Measurements from ENCODE around the gene LTBP2.

LTBP2 gene

DNA sequence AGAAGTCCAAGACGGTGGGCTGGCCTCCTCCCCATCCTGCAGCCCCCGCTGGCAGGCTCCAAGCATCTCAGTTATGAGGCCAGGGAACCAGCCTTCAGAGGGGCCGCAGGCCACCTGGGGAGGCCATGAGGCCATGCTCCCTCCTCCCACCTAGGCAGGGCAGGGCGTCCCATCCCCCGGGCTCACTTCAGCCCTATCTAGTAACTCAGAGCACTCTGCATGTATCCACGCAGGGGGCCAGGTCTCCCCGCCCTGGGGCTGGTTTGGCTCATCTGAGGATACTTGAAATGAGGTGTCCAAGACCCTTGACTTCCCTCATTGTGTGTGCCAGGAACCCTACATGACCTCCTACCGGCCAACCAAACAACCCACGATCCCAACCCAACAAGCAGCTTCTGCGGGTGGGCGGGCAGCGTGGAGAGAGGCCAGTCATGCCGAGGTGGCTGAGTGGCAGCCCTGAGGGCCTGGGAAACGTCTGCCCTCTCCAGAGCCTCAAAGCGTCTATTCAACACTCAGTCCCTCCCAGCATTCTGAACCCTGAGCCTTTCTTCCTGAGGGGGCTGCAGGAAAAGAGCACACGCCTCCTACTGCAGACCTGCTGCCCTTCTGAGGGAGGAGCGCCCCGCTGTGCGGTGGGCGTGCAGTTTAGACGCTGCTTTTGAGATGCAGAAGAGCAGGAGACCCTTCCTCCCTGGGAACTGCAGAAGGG is 101.7 kb downstream of the LTBP2 start:
- TF ChIP-seq, protein P1, sequence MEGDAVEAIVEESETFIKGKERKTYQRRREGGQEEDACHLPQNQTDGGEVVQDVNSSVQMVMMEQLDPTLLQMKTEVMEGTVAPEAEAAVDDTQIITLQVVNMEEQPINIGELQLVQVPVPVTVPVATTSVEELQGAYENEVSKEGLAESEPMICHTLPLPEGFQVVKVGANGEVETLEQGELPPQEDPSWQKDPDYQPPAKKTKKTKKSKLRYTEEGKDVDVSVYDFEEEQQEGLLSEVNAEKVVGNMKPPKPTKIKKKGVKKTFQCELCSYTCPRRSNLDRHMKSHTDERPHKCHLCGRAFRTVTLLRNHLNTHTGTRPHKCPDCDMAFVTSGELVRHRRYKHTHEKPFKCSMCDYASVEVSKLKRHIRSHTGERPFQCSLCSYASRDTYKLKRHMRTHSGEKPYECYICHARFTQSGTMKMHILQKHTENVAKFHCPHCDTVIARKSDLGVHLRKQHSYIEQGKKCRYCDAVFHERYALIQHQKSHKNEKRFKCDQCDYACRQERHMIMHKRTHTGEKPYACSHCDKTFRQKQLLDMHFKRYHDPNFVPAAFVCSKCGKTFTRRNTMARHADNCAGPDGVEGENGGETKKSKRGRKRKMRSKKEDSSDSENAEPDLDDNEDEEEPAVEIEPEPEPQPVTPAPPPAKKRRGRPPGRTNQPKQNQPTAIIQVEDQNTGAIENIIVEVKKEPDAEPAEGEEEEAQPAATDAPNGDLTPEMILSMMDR (IDR thresholded peaks at IDR 0.05; ENCODE audit: control insufficient read depth, insufficient read depth, low read depth, low read length, missing control alignments): no peak
- H3K4me3 ChIP-seq (ENCODE audit: control insufficient read depth, low read depth, low read length): no peak overlapping the region
- no peak for DNase-seq (ENCODE audit: low read depth)

DNA sequence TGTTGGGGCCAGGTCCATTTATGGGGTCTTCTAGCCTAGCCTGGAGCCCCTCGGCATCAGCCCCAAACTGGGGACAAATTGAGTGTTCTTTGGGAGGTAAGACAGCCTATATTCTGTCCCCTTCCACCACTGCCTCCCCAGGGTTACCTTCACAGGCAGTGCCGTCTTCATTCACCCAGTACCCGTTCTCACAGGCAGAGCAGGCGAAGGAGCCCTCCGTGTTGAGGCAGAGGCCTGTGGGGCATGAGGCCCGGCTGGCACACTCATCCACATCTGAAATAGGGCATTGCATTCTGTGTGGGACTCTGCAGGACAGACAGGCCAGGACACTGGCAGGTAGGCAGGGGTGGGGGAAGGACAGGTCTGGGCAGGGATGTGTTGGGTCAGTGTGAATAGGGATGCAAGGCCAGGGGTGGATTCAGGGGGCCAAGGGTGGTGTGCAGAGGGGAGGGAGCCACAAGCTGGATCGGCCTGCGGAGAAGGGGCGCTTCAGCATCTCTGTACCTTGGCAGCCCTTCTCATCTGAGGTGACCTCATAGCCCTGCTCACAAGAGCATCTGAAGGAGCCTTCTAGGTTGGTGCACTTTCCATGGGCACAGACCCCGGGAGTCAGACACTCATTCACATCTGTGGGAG is 102.3 kb downstream of the LTBP2 start:
- DNase-seq (ENCODE audit: low read depth): no peak
- TF ChIP-seq, protein P1 (IDR thresholded peaks at IDR 0.05; ENCODE audit: control insufficient read depth, insufficient read depth, low read depth, low read length, missing control alignments): no peak
- no peak overlapping the region for H3K4me3 ChIP-seq (ENCODE audit: control insufficient read depth, low read depth, low read length)

DNA sequence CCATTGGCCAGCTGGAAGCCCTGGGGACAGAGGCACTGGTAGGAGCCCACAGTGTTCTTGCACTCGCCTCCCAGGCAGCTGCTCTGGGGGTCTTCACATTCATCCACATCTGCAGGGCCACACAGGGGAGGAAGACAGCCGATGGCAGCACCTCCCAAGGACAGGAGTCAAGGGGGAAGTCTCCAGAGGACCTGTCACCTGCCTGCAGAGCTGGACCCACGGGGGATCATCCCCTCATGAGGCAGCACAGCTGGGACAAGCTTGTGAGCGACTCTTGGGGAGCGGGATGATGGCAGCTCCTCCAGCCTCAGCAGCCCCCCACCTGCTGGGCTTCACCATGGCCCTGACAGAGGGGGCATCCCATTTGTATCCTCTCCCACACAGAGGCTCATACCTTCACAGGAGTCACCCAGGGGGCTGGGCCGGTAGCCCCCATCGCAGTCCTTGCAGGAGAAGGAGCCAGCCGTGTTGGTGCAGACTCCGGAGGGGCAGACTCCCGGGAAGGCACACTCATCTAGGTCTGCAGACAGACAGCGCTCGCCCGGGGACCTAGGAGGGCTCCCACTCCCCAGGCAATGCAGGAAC is 103.1 kb downstream of the LTBP2 start:
- no peak for DNase-seq (ENCODE audit: low read depth)
- TF ChIP-seq, protein P1 (IDR thresholded peaks at IDR 0.05; ENCODE audit: control insufficient read depth, insufficient read depth, low read depth, low read length, missing control alignments): no peak
- H3K4me3 ChIP-seq (ENCODE audit: control insufficient read depth, low read depth, low read length): no peak overlapping the region

DNA sequence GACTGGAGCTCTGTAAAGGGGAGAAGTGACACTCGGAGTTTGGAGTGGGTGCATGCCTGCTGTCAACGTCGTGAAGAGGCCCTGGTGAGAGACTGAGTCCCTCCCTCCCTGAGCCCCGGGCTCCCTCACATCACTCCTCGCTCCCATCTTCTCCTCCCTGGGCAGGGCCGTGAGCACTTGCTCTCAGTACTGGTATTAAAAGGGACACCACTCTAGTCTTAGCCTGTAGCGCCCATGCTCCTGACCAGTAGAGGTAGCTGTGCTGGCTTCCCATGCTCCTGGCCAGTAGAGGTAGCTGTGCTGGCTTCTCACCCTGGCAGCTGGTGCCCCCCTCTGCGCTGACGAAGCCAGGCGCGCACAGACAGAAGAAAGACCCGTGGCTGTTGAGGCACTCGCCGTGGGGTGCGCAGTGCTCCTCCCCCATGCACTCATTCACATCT is 103.7 kb downstream of the LTBP2 start:
- TF ChIP-seq, protein P1 (IDR thresholded peaks at IDR 0.05; ENCODE audit: control insufficient read depth, insufficient read depth, low read depth, low read length, missing control alignments): peak; percentile 37
- H3K4me3 ChIP-seq (ENCODE audit: control insufficient read depth, low read depth, low read length): no peak overlapping the region
- no peak for DNase-seq (ENCODE audit: low read depth)

DNA sequence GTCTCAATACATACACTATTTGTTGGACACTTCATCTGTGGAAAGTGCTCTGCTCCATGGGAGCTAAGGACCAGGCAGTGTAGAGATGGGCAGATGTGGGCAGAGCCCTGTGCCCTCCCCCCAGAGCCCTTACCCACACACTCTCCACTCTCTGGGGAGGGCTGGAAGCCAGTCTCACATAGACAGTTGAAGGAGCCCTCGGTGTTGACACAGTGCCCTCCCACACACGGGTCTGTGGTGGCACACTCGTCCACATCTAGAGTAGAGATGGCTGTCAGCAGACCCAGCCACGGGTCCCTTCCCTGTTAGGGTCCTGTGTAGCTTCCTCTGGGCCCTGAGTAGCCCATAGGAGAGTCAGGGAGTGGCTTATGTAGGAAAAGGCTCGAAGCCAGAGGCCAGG is 104.2 kb downstream of the LTBP2 start:
- TF ChIP-seq, protein P1 (IDR thresholded peaks at IDR 0.05; ENCODE audit: control insufficient read depth, insufficient read depth, low read depth, low read length, missing control alignments): no peak
- no peak for DNase-seq (ENCODE audit: low read depth)
- H3K4me3 ChIP-seq (ENCODE audit: control insufficient read depth, low read depth, low read length): no peak overlapping the region

DNA sequence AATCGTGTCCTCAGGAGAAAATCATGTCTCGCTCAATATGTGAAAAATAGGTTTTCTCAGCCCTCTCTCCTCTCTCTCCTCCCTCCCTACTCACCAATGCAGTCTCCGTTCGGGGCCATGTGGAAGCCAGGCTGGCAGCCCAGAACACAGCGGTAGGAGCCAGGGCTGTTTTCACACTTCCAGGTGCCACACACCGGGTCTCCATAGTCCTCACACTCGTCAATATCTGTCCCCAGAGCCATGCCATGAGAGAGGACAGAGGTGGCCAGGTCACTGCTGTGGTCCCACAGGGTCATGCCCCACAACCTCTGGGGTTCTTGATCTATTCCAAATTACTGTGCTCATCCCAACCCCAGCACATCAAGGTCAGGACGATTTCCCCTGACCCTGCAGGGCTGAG is 105.0 kb downstream of the LTBP2 start:
- DNase-seq (ENCODE audit: low read depth): no peak
- TF ChIP-seq, protein P1 (IDR thresholded peaks at IDR 0.05; ENCODE audit: control insufficient read depth, insufficient read depth, low read depth, low read length, missing control alignments): no peak
- no peak overlapping the region for H3K4me3 ChIP-seq (ENCODE audit: control insufficient read depth, low read depth, low read length)
